ENCODE data around the gene ZNF84.

ZNF84 gene

GRCh38 chr12:133063556-133063955, 26.2 kb downstream of the ZNF84 start:
- Histone ChIP-seq H3K4me3 (ENCODE audit: low read length) (no peak overlapping the region), H3K27me3 (ENCODE audit: control insufficient read depth, insufficient read depth, low read length) (no peaks in the 10 kb centered on the region), H3K4me1 (ENCODE audit: control insufficient read depth, insufficient read depth, low read length) (no peaks in the 10 kb centered on the region), H3K27ac (ENCODE audit: low read length) (no peak overlapping the region), H3K36me3 (ENCODE audit: control insufficient read depth, insufficient read depth, low read length) (no peaks in the 10 kb centered on the region), H3K9me3 (ENCODE audit: control insufficient read depth, insufficient read depth, low read length) (peaks cover 13% of the 10 kb centered on the region)
- no CpG with 5 or more reads among the region's 1 CpG for WGBS (ENCODE audit: insufficient coverage, insufficient read length)
- DNase-seq (ENCODE audit: low read depth, low spot score) = no peak

GRCh38 chr12:133073836-133074235, 36.5 kb downstream of the ZNF84 start:
- no peak for DNase-seq (ENCODE audit: low read depth, low spot score)
- Histone ChIP-seq H3K27ac (ENCODE audit: low read length) (no peak overlapping the region), H3K9me3 (ENCODE audit: control insufficient read depth, insufficient read depth, low read length) (peaks cover 3% of the 10 kb centered on the region; the same call in 1 of the 2 replicates), H3K27me3 (ENCODE audit: control insufficient read depth, insufficient read depth, low read length) (no peaks in the 10 kb centered on the region), H3K4me3 (ENCODE audit: low read length) (no peak overlapping the region), H3K36me3 (ENCODE audit: control insufficient read depth, insufficient read depth, low read length) (no peaks in the 10 kb centered on the region), H3K4me1 (ENCODE audit: control insufficient read depth, insufficient read depth, low read length) (no peaks in the 10 kb centered on the region)
- WGBS (ENCODE audit: insufficient coverage, insufficient read length) = no CpG with 5 or more reads among the region's 2 CpGs

DNA sequence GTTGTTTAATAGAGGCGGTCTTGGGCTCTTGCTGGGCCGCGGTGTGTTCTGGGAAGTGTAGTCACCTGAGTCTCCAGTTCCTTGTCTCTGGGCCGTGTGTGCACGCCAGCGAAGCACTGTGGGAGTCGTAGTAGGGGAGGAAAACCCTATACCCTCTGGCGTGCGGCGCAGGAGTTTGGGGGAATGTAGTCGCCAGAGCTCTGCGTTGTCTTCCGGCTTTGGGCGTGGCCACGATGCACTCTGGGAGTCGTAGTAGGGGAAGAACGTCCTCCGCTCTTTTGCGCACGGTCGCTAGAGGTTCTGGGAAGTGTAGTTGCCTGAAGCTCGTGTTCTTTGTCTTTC, 42.7 kb downstream of the ZNF84 start:
- no CpG with 5 or more reads among the region's 22 CpGs for WGBS (ENCODE audit: insufficient coverage, insufficient read length)
- no peaks in the 10 kb centered on the region for H3K27me3 ChIP-seq (ENCODE audit: control insufficient read depth, insufficient read depth, low read length)

DNA sequence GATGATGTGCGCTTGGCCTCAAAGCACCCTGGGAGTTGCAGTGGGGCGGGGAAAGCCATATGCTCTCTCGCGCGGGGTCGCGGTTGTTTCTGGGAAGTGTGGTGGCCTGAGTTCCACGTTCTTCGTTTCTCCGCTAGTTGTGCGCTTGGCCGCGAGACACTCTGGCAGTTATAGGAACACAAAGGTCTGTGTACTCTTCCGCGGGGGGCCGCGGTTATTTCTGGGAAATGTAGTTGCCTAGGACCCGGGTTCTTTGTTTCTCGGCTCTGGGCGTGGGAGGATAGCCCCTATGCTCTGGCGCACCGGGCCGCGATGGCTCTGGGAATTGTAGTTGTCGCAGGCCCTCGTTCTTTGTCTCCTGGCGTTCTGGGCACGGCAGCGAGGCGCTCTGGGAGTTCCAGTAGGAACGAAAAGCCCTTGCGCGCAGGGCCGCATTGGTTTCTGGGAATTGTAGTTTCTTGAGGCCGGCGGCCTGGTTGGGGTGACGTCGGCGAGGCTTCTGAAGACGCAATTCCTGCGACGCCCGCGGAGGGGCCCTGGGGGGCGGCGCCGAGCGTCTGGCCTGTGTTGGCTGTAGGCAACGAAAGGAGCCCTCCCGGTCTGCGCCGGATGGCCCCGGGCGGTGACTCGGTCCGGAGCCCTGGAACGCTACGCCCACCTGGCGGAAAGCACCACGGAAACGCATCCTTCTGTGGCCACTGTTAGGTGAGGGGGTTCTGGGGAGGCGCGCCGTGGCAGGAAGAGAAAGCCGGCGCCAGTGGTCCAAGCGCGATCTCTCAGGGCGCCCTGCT, 43.3 kb downstream of the ZNF84 start, which contains the start of gene ZNF140:
TSS of gene ZNF140 (plus strand) at position 556 of the 791 bp plus-strand sequence. CDS start 398 bp downstream, outside the sequence.
- H3K9me3 ChIP-seq (ENCODE audit: control insufficient read depth, insufficient read depth, low read length) = peaks cover 1% of the 10 kb centered on the region; the same call in 1 of the 2 replicates

More for the DNA sequence above, 42.7 kb downstream of the ZNF84 start:
- Histone ChIP-seq H3K36me3 (ENCODE audit: control insufficient read depth, insufficient read depth, low read length) (no peaks in the 10 kb centered on the region; the same call in 1 of the 2 replicates), H3K4me1 (ENCODE audit: control insufficient read depth, insufficient read depth, low read length) (no peaks in the 10 kb centered on the region), H3K4me3 (ENCODE audit: low read length) (peak overlapping the region; percentile 62; the same call in 1 of the 2 replicates), H3K27ac (ENCODE audit: low read length) (no peak overlapping the region), H3K9me3 (ENCODE audit: control insufficient read depth, insufficient read depth, low read length) (peaks cover 1% of the 10 kb centered on the region; the same call in 1 of the 2 replicates)
- peak; percentile 98 for DNase-seq (ENCODE audit: low read depth, low spot score)

DNA sequence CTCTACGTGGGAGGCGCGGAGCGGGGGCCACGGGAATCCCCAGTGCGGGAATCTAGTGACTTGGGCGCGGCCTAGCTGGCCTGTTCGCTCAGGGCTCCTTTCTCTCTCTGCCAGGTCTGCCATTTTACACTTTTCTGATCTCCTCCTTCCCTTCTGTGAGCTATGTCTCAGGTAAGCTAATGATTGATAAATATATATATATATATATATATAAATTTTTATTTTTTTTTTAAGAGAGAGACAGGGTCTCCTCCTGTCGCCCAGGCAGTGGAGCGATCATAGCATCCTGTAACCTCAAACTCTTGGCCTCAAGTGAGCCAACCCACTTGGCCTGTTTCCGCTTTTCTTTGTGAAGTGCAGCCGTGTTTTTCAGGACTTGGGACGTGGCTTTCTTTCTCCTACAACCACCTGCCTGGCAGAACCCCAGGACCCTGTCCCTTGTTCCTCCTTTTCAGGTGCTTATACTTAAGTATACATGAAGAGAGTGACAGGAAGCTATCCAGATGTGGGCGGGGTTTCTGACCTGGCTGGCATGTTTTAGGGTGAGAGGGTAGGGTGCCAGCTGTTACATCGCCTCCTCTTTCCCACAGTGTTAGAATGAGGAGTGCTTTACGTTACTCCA, 44.0 kb downstream of the ZNF84 start:
- no peaks in the 10 kb centered on the region for H3K4me1 ChIP-seq (ENCODE audit: control insufficient read depth, insufficient read depth, low read length)
- no peaks in the 10 kb centered on the region; the same call in 1 of the 2 replicates for H3K36me3 ChIP-seq (ENCODE audit: control insufficient read depth, insufficient read depth, low read length)
- no CpG with 5 or more reads among the region's 17 CpGs for WGBS (ENCODE audit: insufficient coverage, insufficient read length)
- 0 out of 2 replicates have a peak, but pooled peaks cover 1% of the 10 kb centered on the region for H3K9me3 ChIP-seq (ENCODE audit: control insufficient read depth, insufficient read depth, low read length)
- no peak for DNase-seq (ENCODE audit: low read depth, low spot score)
- no peak overlapping the region for H3K27ac ChIP-seq (ENCODE audit: low read length)
- H3K4me3 ChIP-seq (ENCODE audit: low read length) = peak overlapping the region; percentile 82
- no peaks in the 10 kb centered on the region for H3K27me3 ChIP-seq (ENCODE audit: control insufficient read depth, insufficient read depth, low read length)

More for the DNA sequence above, 43.3 kb downstream of the ZNF84 start, which contains the start of gene ZNF140:
- Histone ChIP-seq H3K27ac (ENCODE audit: low read length) (no peak within 1 kb of the TSS), H3K27me3 (ENCODE audit: control insufficient read depth, insufficient read depth, low read length) (no peaks in the 10 kb centered on the region), H3K4me3 (ENCODE audit: low read length) (peak within 1 kb of the TSS; percentile 82), H3K36me3 (ENCODE audit: control insufficient read depth, insufficient read depth, low read length) (no peaks in the 10 kb centered on the region; the same call in 1 of the 2 replicates), H3K4me1 (ENCODE audit: control insufficient read depth, insufficient read depth, low read length) (no peaks in the 10 kb centered on the region)
- peak; percentile 94 for DNase-seq (ENCODE audit: low read depth, low spot score)
- whole genome bisulfite sequencing (ENCODE audit: insufficient coverage, insufficient read length) = no CpG with 5 or more reads among the region's 69 CpGs

DNA sequence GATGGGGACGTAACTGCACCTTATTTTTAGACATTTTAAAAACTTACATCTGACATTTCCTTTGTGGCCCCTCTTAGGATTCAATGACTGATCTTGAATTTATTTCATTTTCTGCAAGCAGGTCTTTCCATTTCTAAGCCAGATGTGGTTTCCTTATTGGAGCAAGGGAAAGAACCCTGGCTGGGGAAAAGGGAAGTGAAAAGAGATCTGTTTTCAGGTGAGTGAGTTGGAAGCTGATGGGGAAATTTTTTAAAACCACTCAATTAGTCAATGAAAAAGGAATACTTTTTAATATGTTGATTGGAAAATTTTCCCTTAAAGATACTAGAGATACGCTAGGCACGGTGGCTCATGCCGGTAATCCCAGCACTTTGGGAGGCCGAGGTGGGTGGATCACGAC, 46.0 kb downstream of the ZNF84 start:
- Histone ChIP-seq H3K4me3 (ENCODE audit: low read length) (no peak overlapping the region), H3K4me1 (ENCODE audit: control insufficient read depth, insufficient read depth, low read length) (no peaks in the 10 kb centered on the region), H3K27me3 (ENCODE audit: control insufficient read depth, insufficient read depth, low read length) (no peaks in the 10 kb centered on the region), H3K36me3 (ENCODE audit: control insufficient read depth, insufficient read depth, low read length) (no peaks in the 10 kb centered on the region; the same call in 1 of the 2 replicates), H3K9me3 (ENCODE audit: control insufficient read depth, insufficient read depth, low read length) (no peaks in the 10 kb centered on the region), H3K27ac (ENCODE audit: low read length) (no peak overlapping the region)
- WGBS (ENCODE audit: insufficient coverage, insufficient read length) = no CpG with 5 or more reads among the region's 6 CpGs
- no peak for DNase-seq (ENCODE audit: low read depth, low spot score)

GRCh38 chr12:133105620-133106019, 68.3 kb downstream of the ZNF84 start:
- WGBS (ENCODE audit: insufficient coverage, insufficient read length) = no CpG with 5 or more reads among the region's 3 CpGs
- peaks cover 11% of the 10 kb centered on the region; the same call in 1 of the 2 replicates for H3K36me3 ChIP-seq (ENCODE audit: control insufficient read depth, insufficient read depth, low read length)
- no peak overlapping the region for H3K4me3 ChIP-seq (ENCODE audit: low read length)

GRCh38 chr12:133106253-133106652, 68.9 kb downstream of the ZNF84 start:
- WGBS (ENCODE audit: insufficient coverage, insufficient read length) = no CpG with 5 or more reads among the region's 5 CpGs
- peaks cover 13% of the 10 kb centered on the region for H3K9me3 ChIP-seq (ENCODE audit: control insufficient read depth, insufficient read depth, low read length)
- H3K27ac ChIP-seq (ENCODE audit: low read length) = no peak overlapping the region
- peaks cover 11% of the 10 kb centered on the region; the same call in 1 of the 2 replicates for H3K36me3 ChIP-seq (ENCODE audit: control insufficient read depth, insufficient read depth, low read length)
- H3K27me3 ChIP-seq (ENCODE audit: control insufficient read depth, insufficient read depth, low read length) = no peaks in the 10 kb centered on the region; the same call in 1 of the 2 replicates
- no peaks in the 10 kb centered on the region for H3K4me1 ChIP-seq (ENCODE audit: control insufficient read depth, insufficient read depth, low read length)
- DNase-seq (ENCODE audit: low read depth, low spot score) = no peak
- H3K4me3 ChIP-seq (ENCODE audit: low read length) = no peak overlapping the region

More at GRCh38 chr12:133105620-133106019, 68.3 kb downstream of the ZNF84 start:
- Histone ChIP-seq H3K27ac (ENCODE audit: low read length) (no peak overlapping the region), H3K4me1 (ENCODE audit: control insufficient read depth, insufficient read depth, low read length) (no peaks in the 10 kb centered on the region), H3K27me3 (ENCODE audit: control insufficient read depth, insufficient read depth, low read length) (no peaks in the 10 kb centered on the region; the same call in 1 of the 2 replicates), H3K9me3 (ENCODE audit: control insufficient read depth, insufficient read depth, low read length) (peaks cover 13% of the 10 kb centered on the region)
- no peak for DNase-seq (ENCODE audit: low read depth, low spot score)

DNA sequence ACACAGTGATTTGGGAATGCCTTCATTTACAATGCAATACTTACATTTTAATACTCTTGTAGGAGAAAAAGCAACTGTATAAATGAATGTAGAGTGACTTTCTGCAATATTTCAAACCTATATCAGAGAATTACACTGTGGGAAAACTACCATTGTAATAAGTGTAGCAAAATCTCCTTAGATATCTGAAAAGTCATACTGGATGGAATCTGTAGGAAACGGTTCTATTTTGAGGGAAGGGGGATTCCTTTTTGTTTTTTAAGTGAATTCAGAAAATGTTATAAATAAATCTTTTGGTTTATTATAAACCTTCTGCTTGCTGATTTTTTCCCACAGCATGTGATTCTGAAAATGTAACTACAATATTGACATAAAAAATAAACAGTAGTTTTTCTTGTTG, 69.8 kb downstream of the ZNF84 start:
- peaks cover 13% of the 10 kb centered on the region for H3K9me3 ChIP-seq (ENCODE audit: control insufficient read depth, insufficient read depth, low read length)
- H3K27me3 ChIP-seq (ENCODE audit: control insufficient read depth, insufficient read depth, low read length) = no peaks in the 10 kb centered on the region; the same call in 1 of the 2 replicates
- H3K27ac ChIP-seq (ENCODE audit: low read length) = no peak overlapping the region
- H3K36me3 ChIP-seq (ENCODE audit: control insufficient read depth, insufficient read depth, low read length) = peaks cover 11% of the 10 kb centered on the region; the same call in 1 of the 2 replicates
- no peaks in the 10 kb centered on the region for H3K4me1 ChIP-seq (ENCODE audit: control insufficient read depth, insufficient read depth, low read length)
- H3K4me3 ChIP-seq (ENCODE audit: low read length) = no peak overlapping the region
- WGBS (ENCODE audit: insufficient coverage, insufficient read length) = no CpG with 5 or more reads among the region's 1 CpG
- DNase-seq (ENCODE audit: low read depth, low spot score) = no peak

GRCh38 chr12:133108150-133108549, 70.8 kb downstream of the ZNF84 start:
- H3K4me1 ChIP-seq (ENCODE audit: control insufficient read depth, insufficient read depth, low read length) = no peaks in the 10 kb centered on the region
- no peak overlapping the region for H3K4me3 ChIP-seq (ENCODE audit: low read length)
- H3K27ac ChIP-seq (ENCODE audit: low read length) = no peak overlapping the region
- no peak for DNase-seq (ENCODE audit: low read depth, low spot score)
- peaks cover 13% of the 10 kb centered on the region for H3K9me3 ChIP-seq (ENCODE audit: control insufficient read depth, insufficient read depth, low read length)
- WGBS (ENCODE audit: insufficient coverage, insufficient read length) = no CpG with 5 or more reads among the region's 2 CpGs
- H3K36me3 ChIP-seq (ENCODE audit: control insufficient read depth, insufficient read depth, low read length) = peaks cover 11% of the 10 kb centered on the region; the same call in 1 of the 2 replicates
- no peaks in the 10 kb centered on the region; the same call in 1 of the 2 replicates for H3K27me3 ChIP-seq (ENCODE audit: control insufficient read depth, insufficient read depth, low read length)

Data from iPS DF 6.9 (cell line).